Ammon's horn (tissue), 1 donor: ENCODE results near the gene TESK2.
"Not testable (repeated sequence)": the region's sequence is repeated elsewhere in the genome, so short reads cannot be mapped to it uniquely, and the experiment has no call there.

Experiments
- DNase-seq: peaks from one replicate; pipeline ENCODE4 v3.0.0-alpha.2; 2016; ENCODE audit warnings: low spot score

Gene TESK2

DNA sequence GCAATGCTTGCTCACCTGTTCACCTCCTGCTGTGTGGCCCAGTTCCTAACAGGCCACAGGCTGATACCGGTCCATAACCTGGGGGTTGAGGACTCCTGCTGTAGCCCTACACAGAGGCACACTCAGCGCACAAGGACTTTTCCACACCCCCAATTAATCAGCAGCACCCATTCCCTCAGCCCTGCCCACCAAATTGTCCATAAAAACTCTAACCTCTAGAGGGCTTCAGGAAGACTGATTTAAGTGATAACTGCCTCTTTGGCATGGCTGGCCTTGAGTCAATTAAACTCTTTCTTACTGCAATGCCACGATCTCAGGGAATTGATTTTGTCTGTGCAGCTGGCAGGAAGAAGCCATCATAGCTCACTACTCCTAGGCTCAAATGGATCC is 79.5 kb downstream of the TESK2 start:
- DNase-seq, result no peak

DNA sequence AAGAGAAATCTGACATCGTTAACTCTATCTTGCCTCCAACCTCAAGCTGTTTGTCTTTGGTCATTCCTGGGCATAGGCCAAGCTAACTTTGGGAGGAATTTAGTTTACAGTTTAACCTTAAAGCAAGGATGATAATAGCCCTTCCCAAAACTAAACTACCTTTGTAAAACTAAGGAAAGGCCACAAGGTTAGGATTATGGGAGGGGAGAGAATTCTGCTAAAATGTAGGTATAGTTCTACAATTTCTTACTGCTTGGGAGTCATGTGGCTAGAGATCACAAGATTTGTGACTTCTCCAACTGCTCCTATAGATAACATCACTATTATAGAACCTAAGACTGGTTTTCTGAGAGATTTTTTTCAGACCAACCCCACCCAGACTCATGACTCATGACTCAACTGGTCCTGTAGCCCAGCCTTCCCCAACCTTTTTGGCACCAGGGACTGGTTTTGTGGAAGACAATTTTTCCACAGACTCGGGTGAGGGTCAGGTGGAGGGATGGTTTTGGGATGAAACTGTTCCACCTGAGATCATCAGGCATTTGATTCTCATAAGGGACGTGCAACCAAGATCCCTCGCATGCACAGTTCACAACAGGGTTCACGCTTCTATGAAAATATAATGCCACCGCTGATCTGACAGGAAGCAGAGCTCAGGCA is 80.0 kb downstream of the TESK2 start:
- DNase-seq, result no peak

- DNase-seq, result no peak
Measured at GRCh38 chr1:45409276-45409675, 81.7 kb downstream of the TESK2 start.

- DNase-seq, result no peak
Measured at GRCh38 chr1:45407629-45408287, 83.2 kb downstream of the TESK2 start.

GRCh38 chr1:45405636-45406035 is 85.3 kb downstream of the TESK2 start:
- DNase-seq, result no peak

GRCh38 chr1:45403718-45404117 is 87.2 kb downstream of the TESK2 start:
- no peak for DNase-seq

GRCh38 chr1:45403298-45403697 is 87.7 kb downstream of the TESK2 start:
- DNase-seq, result peak; percentile 7

DNA sequence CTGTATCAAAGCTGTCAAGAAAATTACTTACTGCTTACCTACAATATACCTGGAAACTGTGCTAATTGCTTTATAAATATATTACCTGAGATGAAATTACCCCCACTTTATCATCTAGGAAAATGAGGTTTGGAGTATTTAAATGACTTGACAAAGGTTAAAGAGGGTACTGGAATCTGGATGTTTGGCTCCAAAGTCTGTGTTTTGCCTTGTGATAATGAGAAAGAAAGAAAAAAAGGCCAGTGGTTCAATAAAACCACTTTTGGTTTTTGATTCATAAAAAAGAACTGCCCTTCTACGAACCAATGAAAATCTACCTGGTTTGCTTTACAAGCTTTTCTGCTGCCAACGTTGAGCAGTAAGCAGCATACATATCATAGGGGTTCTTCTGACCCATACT is 89.4 kb downstream of the TESK2 start:
- DNase-seq, result no peak

DNA sequence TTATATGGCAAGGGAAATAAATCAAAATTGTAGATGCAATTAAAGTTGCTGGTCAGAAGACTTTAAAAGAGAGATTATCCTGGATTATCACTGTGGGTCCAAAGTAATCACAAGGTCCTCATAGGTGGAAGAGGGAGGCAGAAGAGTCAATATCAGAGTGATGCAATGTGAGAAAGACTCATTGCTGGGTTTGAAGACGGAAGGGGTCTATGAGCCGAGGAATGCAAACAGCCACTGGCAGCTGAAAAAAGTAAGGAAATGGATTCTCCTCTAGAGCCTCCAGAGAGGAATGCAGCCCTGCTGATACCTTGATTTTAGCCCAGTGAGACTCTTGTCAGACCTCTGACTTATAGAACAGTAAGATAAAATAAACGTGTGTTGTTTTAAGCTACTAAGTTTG is 90.9 kb downstream of the TESK2 start:
- no peak for DNase-seq

DNA sequence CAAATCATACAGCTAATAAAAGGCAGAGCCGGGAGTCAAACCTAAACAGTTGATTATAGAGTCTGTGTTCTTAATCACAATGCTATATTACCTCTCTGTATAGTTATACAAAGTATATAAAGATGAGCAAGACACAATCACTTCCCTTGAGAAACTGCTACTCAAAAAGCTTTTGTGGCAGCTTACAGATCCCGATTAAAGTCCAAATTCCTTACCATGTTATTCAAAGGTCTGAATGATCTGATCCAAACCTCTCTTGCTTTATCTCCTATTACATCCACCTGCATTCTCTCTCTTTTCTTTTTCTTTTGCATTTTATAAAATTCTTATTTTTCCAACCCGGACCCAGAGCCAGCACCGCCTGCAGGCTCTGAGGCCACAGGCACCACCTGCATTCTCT is 93.7 kb downstream of the TESK2 start:
- no peak for DNase-seq

DNA sequence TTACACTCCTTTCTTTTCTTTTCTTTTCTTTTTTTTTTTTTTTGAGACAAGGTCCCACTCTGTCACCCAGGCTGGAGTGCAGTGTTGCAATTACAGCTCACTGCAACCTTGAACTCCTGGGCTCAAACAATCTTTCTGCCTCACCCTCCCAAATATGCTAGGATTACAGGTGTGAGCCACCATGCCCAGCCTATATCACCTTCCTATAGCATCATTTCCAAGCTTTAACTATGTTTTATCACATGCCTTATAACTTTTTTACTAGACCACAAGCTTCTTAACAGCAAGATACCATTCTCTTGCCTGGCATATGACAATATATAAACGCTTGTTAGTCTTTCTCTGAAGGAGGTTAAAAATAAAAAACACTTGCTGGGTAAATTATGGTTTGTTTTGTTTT is 95.4 kb downstream of the TESK2 start:
- no peak for DNase-seq

DNA sequence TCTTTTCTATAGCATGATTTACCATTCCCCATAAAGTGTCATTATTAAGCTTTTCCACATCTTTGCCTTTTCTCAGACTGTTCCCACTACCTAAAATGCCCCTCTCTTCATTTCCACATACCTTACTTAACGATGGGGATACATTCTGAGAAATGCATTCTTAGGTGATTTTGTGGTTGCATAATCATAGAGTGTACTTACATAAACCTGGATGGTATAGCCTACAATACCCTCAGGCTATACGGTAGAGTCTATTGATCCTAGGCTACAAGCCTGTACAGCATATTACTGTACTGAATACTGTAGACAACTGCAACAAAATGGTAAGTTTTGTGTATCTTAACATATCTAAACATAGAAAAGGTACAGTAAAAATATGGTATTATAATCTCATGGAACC is 95.9 kb downstream of the TESK2 start:
- no peak for DNase-seq

GRCh38 chr1:45394342-45394741 is 96.6 kb downstream of the TESK2 start:
- no peak for DNase-seq

GRCh38 chr1:45393718-45394302 is 97.2 kb downstream of the TESK2 start:
- no peak for DNase-seq

DNA sequence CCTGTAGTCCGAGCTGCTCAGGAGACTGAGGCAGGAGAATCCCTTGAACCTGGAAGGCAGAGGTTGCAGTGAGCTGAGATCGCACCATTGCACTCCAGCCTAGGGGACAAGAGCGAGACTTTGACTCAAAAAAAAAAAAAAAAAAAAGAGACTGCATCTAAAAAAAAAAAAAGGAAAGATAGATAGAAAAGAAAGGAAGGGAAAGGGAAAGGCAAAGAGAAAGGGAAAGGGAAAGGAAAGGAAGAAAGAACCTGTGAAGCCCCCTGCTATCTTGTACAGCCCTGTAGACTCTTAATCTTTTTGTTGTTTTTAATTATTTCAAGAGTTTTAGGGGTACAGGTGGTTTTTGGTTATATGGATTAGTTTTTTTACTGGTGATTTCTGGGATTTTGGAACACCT is 104.7 kb downstream of the TESK2 start:
- no peak for DNase-seq

- DNase-seq, result no peak
Measured at GRCh38 chr1:45385302-45385701, 105.7 kb downstream of the TESK2 start.

DNA sequence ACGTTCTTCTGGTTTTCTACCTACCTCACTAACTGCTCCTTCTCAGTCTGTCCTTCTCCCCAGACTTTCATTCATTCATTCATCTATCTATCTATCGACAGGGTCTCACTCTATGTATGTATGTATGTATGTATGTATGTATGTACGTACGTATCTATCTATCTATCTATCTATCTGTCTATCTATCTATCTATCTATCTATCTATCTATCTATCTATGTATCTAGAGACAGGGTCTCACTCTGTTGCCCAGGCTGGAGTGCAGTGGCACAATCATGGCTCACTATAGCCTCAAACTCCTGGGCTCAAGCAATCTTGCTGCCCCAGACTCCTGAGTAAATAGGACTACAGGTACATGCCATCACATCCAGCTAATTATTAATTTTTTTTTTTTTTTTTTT is 106.8 kb downstream of the TESK2 start:
- not testable (repeated sequence) for DNase-seq

- no peak for DNase-seq
Measured at GRCh38 chr1:45383191-45383590, 107.8 kb downstream of the TESK2 start.

DNA sequence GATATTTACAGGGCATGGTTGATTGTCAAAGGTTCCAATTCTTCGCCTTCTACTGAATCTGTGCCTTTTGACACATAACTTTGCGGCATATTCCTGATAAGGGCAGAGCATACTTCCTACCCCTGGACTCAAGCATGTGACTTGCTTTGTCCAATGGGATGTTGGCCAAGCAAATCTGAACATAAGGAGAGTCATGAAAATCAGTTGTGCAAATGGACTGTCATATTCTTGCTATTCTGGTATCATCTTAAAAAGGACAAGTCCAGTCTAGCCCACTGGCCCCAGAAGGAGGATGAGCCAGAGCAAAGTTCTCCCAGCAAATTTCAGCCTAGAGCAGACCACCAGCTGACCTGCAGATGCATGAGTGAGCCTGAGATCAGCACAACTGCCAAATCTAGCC is 109.7 kb downstream of the TESK2 start:
- no peak for DNase-seq

DNA sequence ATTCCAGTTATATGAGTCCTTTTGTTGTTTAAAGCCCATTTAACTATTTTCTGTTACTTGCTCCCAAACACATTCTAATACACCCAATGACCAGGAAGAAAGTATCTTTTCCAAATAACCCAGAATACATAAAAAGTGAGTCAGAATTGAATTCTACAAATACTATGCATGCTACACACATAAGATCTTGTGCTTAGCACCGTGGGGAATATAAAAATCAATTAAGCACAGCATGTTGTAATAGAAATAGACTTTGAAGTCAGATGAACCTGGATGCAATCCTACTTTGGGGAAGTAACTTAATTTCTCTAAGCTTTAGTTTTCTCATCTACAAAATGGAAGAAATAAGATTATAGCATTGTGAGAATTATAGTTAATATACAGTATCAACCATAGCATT is 110.2 kb downstream of the TESK2 start:
- DNase-seq, result no peak

DNA sequence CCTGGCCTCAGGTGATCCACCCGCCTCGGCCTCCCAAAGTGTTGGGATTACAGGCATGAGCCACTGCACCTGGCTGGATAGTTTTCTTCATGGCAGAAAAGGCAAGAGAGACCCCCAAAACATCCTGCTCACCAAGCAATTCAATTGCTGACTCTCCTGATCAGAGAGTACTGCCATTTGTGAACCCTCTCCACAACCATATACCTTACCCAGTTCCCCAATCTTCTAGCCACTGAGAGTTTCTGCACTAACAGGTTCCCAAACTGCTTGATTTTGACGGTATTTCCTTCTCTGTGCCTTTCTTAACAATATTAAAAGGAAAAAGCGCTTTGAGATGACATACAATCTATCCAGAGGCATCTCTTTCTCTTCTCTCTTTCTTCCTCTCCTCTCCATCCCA is 110.8 kb downstream of the TESK2 start:
- DNase-seq, result no peak

DNA sequence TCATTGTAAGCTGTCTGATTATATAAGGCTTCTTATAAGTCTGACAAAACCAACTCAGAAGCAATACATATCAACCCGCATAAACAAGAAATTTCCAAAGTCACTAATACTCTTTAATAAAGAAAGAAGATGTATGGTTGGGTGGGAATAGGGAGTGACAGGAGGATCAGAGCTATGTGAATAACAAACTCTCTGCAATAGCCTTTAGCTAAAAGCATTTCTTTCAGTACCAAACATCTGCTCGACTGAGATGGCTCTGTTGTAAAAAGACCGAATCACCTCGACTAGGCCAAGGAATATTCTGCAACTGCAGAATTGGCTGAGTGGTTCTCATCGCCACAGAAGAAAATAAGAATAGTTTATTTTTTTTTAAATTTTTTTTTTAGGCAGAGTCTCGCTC is 111.4 kb downstream of the TESK2 start:
- DNase-seq, result no peak

DNA sequence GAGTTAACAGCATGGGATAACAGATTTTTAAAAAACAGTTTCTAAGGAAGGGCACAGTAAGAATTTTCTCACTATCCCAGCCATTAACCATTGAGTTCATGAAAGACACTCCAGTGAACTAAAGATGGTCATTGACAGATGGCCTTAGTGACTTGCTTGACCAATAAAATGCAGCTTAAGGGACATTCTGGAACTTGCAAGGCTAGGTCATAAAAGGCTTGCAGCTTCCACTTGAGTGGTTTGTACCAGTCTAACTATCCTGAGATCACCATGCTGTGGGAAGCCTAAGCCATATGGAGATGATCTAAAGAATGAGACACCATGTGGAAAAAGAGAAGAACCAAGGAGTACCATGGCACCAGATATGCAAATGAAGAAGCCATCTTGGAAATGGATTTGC is 112.8 kb downstream of the TESK2 start:
- DNase-seq, result no peak
